GM18907 (cell line): Measurements from ENCODE around the gene PDCD7.
"Not testable (repeated sequence)": the region's sequence is repeated elsewhere in the genome, so short reads cannot be mapped to it uniquely, and the experiment has no call there.

Experiments used
- ATAC-seq: cut with Tn5 transposase; IDR thresholded peaks from one replicate; pipeline ENCODE4 v1.9.1; 2021; ENCODE audit warnings: mild to moderate bottlenecking, moderate library complexity; ENCODE audit not compliant: unreplicated experiment

PDCD7 gene

DNA sequence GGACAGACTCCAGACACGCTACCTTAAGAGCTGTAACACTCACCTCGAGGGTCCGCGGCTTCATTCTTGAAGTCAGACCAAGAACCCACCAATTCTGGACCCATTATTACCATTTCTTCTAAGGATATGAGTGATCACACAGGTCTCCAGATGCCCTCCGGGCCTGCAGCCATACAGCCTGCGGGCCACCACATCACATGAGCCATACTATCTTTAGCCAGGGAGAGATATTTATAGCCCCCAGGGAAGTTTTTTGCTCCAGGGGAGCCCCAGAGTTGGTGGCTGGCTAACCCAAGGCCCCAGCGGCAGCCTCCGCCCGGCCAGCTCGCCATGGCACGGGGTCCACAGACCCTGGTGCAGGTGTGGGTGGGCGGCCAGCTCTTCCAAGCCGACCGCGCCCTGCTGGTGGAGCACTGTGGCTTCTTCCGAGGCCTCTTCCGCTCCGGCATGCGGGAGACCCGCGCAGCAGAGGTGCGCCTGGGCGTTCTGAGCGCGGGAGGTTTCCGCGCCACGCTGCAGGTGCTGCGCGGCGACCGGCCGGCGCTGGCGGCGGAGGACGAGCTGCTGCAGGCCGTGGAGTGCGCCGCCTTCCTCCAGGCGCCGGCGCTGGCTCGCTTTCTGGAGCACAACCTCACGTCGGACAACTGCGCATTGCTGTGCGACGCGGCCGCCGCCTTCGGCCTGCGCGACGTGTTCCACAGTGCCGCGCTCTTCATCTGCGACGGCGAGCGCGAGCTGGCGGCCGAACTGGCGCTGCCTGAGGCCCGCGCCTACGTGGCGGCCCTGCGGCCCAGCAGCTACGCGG lies 56.9 kb downstream of the PDCD7 start, which contains the start of gene KBTBD13:
Gene KBTBD13 (plus strand): TSS at position 261 of the 805 bp plus-strand sequence. CDS start 70 bp downstream, at position 331.
- ATAC-seq = no peak

DNA sequence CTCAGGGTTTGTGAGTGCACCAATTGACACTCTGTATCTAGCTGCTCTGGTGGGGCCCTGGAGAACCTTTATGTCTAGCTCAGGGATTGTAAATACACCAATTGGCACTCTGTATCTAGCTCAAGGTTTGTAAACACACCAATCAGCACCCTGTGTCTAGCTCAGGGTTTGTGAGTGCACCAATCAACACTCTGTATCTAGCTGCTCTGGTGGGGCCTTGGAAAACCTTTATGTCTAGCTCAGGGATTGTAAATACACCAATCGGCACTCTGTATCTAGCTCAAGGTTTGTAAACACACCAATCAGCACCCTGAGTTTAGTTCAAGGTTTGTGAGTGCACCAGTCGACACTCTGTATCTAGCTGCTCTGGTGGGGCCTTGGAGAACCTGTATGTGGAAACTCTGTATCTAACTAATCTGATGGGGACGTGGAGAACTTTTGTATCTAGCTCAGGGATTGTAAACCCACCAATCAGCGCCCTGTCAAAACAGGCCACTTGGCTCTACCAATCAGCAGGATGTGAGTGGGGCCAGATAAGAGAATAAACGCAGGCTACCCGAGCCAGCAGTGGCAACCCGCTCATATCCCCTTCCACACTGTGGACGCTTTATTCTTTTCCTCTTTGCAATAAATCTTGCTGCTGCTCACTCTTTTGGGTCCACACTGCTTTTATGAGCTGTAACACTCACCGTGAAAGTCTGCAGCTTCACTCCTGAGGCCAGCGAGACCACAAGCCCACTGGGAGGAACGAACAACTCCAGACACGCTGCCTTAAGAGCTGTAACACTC lies 57.8 kb downstream of the PDCD7 start:
- not testable (repeated sequence) for ATAC-seq

DNA sequence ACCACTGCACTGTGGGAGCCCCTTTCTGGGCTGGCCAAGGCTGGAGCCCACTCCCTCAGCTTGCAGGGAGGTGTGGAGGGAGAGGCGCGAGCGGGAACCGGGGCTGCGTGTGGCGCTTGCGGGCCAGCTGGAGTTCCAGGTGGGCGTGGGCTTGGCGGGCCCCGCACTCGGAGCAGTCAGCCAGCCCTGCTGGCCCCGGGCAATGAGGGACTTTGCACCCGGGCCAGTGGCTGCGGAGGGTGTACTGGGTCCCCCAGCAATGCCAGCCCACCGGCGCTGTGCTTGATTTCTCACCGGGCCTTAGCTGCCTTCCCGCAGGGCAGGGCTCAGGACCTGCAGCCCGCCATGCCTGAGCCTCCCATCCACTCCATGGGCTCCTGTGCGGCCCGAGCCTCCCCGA lies 58.7 kb downstream of the PDCD7 start:
- ATAC-seq = not testable (repeated sequence)

DNA sequence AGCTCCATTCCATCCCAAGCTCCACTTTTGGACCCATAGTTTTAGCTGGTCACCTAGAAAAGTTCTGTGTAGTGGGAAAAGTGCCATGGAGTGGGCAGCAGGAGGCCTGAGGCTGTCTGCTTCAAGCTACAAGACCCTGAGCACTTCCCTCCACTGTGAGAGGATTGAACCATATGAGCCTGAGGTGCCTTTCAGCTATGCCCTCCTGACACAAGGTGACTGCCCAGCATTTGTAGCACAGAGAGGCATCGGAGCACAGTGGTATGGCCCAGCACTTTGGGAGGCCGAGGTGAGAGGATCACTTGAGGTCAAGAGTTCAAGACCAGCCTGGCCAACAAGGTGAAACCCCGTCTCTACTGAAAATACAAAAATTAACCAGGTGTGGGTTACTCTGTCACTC lies 61.0 kb downstream of the PDCD7 start:
- no peak for ATAC-seq

DNA sequence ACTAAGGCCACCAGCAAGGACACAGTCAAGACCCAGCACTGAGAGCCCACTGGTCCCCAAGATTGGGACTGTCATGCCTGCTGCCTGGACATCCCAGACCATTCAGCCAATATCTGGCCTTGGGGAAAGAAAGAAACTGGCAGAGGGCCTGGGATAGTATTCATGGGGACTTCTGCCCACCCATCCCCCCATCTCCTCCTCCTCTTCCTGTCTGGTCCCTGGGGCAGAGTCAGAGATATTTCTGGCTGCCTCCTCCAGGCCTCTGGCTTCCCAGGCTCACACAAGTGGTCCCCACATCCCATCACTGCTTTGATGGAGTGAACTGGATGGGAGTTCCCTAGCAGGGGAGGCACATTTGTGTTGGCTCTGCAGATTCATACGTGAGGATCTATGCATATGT lies 61.6 kb downstream of the PDCD7 start:
- no peak for ATAC-seq

DNA sequence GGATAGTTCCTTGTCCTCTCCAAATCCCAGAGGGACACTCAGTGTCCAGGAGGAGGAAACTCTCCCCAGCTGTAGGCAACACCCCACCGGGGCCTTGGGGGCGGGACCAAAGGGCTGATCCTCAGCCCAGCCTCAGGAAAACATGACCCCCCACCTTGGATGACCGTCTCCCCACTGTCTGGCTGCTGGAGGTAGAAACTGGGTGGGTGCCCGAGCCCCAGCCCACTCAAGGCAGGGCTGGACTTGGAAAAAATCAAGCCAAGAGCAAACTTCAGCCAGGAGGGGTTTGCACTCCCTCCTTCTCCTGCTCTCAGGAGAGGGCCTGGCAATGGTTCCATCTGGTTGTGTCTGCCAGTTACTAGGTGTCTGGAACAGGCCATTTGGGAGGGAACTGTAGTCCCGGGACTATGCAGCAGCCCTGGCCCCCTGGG lies 62.2 kb downstream of the PDCD7 start:
- ATAC-seq = no peak

DNA sequence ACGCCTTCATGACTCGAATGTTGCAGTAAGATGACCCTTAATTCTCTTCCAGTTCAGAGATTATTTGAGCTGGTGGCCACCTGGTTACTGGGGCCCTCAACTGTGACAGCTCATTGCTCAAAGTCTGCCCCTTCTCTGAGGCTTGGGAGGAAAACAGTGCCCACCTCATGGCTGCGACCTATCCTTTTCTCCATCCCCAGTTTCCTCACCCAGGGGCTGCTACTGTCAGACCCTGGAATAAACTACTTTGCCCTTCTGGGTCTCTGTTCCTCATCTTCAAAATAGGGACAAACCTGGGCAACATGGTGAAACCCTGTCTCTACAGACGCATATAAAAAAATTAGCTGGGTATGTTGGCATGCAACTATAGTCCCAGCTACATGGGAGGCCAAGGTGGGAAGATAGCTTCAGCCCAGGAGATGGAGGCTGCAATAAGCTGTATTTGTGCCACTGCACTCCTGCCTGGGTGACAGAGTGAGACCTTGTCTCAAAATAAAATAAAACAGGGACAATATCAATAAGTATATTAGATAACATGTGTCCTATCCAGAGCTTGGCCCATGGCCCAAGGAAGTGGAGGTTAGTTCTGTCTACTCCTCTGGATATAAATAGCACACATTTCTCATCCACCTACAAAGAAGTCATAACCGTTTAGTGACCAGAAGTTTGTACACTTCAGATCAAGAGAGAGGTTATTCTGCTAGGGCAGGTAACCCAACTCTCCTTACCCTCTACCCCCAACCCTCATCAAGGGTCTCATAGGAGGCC lies 63.6 kb downstream of the PDCD7 start:
- ATAC-seq = no peak

DNA sequence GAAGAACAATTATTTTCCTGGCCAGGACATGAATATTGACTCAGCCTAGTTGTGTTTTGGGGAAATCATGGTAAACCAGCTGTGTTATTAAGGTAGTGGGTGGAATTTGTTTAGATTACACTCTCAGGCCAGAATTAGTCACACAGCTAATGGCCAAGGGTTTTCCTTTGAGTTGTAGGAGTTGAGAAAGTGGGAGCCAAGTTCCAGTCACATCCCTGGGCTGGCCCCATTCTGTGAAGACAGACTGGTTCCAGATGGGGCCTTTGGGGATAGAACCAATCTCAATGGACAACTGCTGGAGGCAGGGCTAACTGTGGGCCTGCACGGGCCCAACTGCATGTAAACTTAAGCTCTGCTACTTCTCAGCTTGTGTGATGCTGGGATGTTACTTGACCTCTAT lies 64.4 kb downstream of the PDCD7 start:
- ATAC-seq = no peak

DNA sequence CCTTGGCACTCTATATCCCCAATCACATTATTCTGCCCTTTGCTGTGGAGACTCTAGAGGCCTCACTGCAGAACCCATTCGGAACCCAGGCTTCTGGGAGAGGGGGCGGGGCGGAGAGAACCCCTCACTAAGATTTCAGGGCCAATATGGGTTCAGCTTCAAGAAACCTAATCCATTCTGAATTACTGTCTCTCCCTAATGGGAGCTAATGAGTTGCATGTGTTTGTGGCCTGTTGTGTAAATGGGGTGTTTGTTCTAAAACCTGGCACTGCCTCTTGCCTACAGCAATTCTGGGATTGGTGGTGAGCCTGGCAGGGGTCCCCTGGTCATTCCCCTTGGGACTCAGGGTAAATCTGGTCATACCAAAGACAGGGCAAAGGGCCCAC lies 65.2 kb downstream of the PDCD7 start:
- no peak for ATAC-seq

DNA sequence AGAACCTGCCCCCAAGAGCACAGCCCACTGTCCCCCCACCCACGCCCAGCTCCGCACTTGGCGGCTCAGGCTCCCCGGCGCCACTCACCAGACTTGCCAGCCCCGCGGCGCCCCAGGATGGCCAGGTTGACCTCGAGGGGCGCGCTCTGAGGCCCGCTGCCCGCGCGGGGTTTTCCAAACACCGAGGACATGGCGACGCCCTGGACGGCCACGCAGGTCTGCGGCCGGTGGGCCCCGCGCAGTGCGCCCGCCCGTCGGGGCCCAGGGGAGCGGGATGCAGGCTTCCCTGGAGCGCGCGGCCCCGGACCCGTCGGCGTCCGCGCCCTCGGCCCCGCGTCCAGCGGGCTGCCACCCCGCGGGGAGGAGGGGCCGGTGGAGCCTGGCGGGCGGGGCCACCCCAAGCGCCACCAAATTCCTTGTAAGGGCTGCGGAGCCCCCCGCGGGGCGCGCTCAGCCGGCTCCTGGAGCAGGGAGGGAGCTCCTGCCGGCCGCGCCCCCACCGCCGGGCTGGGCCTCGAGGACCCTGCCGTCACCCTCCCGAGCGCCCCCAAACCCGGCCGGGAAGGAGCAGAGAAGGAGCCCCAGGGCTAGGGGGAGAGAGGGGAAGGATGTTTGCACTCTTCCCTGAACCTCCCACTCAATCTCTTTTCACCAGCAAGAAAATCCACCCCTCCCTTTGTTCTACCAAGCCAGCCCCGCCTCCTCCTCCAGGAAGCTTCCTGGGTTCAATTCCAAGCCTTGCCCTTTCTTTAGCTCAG lies 65.8 kb downstream of the PDCD7 start, which contains the start of gene RASL12:
Gene RASL12 (minus strand): TSS at position 347 of the 758 bp plus-strand sequence. CDS start 156 bp downstream, at position 191.
- ATAC-seq = no peak
